ENCODE data around the gene SMPD4. TPM values are rescaled to one million over a fixed set of nuclear protein-coding genes. Genes with fewer than 3 reads are reported as not detected.
"Not testable (repeated sequence)": the region's sequence is repeated elsewhere in the genome, so short reads cannot be mapped to it uniquely, and the experiment has no call there.

Gene SMPD4
- total RNA-seq, 1 experiment from 2014 or later: 20.6 TPM

- not testable (repeated sequence) for DNase-seq (ENCODE audit: low spot score)
Observed at GRCh38 chr2:130159376-130159775, 22.0 kb downstream of the SMPD4 start.

- no peak for DNase-seq (ENCODE audit: low spot score)
Observed at GRCh38 chr2:130158631-130159030, 22.8 kb downstream of the SMPD4 start.

GRCh38 chr2:130157825-130158514 is 23.4 kb downstream of the SMPD4 start:
- not testable (repeated sequence) for DNase-seq (ENCODE audit: low spot score)

GRCh38 chr2:130157354-130157753 is 24.0 kb downstream of the SMPD4 start:
- not testable (repeated sequence) for DNase-seq (ENCODE audit: low spot score)

- no peak for DNase-seq (ENCODE audit: low spot score)
Observed at GRCh38 chr2:130156624-130157004, 24.8 kb downstream of the SMPD4 start.

DNA sequence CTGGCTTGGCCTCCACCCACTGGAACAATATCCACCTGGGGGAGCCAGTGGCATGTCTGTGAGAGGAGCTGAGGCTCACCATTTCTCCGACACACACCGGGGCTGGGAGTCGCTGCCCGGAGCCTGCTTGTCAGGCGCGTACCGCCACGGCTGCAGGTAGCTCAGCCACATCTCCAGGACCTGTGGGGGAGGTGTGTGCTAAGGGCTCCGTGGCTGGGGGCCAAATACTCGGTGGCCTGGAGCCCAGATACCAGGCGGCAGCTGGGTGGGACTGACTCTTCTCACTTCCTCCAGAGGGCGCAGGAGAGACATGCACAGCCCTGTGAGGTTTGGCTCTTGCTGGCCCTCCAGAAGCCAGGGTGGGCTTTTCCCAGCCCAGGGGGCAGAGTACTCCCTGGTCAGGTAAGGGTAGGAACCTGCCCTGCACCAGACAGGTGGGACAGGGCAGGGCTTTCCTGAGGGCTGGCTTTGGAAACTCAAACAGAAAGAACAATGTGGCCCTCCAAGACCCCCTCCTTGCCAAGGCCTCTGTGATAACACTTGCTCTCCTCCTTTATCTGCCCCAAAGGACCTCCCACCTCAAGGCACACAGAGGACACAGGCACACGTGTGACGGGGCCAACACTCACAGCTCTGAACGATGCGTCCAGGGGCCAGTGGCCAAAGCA is 25.3 kb downstream of the SMPD4 start:
- DNase-seq (ENCODE audit: low spot score): peak; percentile 58

- no peak for DNase-seq (ENCODE audit: low spot score)
Observed at GRCh38 chr2:130154773-130155765, 26.3 kb downstream of the SMPD4 start.

DNA sequence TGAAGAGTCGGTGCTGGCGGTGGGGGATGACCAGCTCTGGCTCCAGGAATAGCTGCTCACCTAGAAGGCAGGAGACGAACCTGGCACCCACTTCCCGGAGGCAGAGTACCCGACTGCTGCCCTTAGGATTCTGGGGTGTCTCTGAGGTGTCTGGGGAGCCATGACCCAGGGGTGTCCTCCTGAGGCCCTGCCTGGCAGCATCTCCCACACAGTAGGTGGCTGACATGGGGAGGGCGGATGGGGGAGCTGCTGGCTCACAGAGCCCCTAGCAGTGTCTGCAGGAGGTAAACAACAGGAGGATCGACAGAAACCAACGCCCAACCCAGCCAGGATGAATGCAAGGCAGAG is 27.0 kb downstream of the SMPD4 start:
- not testable (repeated sequence) for DNase-seq (ENCODE audit: low spot score)

- DNase-seq (ENCODE audit: low spot score): not testable (repeated sequence)
Observed at GRCh38 chr2:130153721-130154422, 27.5 kb downstream of the SMPD4 start.

- DNase-seq (ENCODE audit: low spot score): no peak
Observed at GRCh38 chr2:130152816-130153595, 28.4 kb downstream of the SMPD4 start.

GRCh38 chr2:130152136-130152815 is 29.1 kb downstream of the SMPD4 start:
- not testable (repeated sequence) for DNase-seq (ENCODE audit: low spot score)

DNA sequence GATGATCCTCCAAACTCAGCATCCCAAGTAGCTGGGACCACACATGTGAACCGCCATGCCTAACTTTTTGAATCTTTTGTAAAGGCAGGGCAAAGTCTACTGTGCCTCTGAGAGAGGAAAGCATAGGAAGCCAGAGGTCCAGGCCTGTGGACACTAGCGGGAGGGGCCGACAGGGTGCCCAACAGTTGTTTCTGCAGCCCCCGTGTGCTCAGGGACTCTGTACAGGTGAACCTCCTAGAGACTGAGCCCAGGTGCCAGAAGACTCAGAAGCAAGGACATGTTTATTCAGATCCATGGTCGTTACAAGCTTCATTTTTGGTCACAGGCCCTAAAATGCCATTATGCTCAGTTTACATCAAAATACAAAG is 30.3 kb downstream of the SMPD4 start:
- not testable (repeated sequence) for DNase-seq (ENCODE audit: low spot score)

DNA sequence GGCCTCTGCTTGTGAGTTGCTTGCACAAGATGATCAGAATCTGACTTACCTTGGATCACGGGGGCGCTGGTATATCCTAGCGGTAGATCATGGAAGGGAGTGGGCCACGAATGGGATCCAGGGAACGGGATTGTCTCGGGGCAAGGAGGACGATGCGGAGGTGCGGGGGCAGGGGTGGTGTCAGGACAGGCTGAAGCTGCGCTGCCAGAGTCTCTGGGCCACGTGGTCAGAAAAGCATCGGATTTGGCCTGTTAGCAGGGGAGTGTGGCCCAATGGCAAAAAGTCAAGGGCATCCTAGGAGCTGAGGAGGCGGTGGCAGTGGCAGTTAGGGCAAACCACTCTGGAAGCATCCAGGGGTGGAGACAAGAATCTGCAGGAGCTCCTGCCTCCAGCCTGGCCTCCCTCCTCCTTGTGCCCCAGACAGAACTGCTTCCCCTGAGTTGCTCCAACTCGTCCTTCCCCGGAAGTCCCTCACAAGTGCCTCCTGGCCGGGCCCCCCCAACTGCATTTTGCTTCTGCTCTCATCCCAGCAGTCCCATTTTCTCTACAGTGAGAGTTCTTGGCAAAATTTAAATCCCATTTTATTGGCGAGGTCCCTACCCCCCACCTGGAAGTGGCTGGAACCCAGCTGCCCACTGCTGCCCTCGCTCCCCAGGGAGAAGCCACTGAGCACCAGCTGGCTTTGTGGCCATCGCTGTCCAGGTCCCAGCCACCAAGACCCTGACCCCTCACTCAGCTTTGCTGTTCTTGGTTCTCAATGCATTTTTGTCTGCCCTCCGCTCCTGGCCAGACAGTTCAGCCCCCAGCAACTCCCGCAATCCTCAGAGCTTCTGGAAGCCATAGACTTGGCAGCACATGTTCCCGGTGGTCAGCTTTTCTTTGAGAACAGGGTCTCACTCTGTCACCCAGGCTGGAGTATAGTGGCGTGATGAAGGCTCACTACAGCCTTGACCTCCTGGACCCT is 30.9 kb downstream of the SMPD4 start:
- DNase-seq (ENCODE audit: low spot score): no peak

DNA sequence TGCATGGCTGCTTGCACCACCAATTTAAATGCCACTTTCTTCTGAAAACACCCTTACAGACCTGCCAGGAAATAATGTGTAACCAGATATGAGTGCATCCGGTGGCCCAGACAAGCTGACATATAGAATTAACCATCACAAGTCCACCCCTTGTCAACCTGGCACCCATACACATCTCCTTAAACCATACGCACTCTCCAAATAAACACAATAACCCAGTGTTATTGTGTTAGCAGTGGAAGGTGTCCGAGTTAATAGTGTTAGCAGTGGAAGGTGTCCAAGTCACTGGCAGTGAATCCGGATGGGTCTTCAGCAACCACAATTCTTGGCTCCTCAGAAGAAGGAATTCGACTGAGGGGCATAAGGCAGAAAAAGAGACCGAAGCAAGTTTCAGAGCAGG is 32.9 kb downstream of the SMPD4 start:
- not testable (repeated sequence) for DNase-seq (ENCODE audit: low spot score)

- not testable (repeated sequence) for DNase-seq (ENCODE audit: low spot score)
Observed at GRCh38 chr2:130145006-130145414, 36.4 kb downstream of the SMPD4 start, which contains the start of gene CCDC74B. CCDC74B (minus strand) TSS chr2:130145112; CDS start chr2:130144996, 116 bp downstream.

DNA sequence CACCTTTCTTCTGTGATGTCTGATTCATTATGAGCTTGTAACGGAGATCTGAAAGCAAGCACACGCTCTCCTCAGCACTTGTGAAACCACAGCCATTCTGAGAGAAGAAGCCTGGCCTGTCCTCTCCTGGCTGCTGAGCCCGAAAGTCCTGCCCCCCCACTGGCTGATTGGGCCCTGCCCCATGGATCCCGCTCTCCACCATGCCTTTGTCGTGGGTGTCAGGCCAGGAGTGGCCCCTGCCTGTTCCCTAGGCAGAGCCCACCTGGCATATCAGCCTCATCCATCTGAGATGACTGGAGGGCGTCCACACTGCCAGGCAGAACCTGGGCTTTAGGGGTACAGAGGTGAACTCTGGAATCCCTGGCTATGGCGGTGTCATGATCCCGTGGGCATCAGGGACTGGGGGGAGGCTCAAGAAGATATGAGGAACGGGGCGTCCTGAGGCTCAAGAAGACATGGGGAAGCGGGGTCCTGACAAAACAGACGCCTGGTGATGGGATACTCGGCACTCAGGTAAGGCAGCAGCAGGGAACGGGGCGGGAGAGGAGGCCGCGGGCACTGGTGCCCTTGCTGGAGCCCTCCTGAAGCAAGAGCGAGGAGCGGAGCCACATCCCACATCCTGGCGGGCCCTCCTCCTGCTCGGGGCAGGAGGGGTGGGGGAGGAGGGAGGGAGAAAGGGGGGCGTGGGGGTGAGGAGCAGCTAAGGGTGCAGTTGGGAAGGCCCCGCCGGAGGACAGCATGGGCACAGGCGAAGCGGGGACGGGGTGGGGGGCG is 37.9 kb downstream of the SMPD4 start:
- DNase-seq (ENCODE audit: low spot score): not testable (repeated sequence)

DNA sequence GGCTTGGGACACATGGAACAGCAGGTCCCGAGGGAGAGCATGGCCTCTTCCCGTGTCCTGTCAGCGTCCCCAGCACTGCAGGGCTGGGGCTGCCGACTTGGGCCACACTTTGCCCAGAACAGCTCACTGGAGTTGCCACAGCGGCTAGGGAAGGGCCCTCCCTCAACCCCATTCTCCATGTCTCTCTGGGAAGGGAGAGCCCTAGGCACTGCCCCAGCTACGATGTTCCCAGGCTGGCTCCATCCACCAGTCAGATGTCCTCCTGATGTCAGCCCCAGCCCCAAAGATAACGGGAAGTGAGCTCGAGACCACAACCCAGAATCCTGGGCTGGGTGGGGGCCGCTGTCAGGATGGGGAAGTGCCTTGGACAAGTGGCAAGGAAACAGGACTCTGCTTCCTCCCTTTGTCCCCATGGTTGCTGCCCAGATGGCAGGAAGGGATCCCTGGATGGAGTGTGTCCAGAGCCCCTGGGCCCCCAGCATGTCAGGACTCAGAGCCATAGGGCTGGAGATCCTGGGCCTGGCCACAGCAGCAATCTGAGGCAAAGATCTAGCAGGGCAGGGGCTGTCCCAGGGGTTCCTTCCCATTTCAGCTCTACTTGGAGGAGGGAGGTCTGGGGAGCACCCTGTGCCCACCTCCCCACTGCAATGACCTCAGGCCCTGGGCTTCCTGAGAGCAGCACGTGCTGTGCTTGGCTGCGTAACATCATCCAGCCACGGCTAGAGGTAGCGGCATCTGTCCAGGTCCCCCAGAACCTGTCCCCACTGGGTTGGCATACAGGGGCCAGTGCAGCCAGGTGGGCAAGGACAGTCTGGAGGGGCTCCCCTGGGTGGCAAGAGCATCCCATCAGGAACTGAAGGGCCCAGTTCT is 38.8 kb downstream of the SMPD4 start:
- not testable (repeated sequence) for DNase-seq (ENCODE audit: low spot score)
